Measurements from ENCODE around the gene CACNG1. TPM values are rescaled to one million over a fixed set of nuclear protein-coding genes. Genes with fewer than 3 reads are reported as not detected.

Gene CACNG1
- total and polyA plus RNA-seq, 2 donors (not counting 1 experiment from before 2014, with no cell fraction given): not detected

DNA sequence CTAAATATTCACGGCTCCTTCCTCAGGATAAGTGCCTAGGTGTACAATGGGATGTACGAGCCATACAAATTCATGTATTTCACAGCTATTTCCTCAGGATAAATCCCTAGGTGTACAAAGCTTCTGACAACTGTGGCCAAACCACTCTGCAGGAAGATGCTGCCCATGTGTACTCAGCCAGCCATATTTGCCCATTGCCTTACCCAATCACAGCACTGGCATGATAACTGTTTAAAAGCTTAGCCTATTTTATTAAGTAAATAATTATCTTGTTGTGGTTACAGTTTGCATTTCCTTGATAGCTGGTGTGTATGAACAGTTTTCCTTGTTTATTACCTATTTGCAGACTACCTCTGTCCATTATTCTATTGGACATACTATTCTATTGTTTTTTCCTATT is 35.1 kb downstream of the CACNG1 start:
- no peaks in the 10 kb centered on the region for H3K9me3 ChIP-seq (ENCODE audit: control insufficient read depth, insufficient read depth, low read depth, low read length)
- no peaks in the 10 kb centered on the region for H3K36me3 ChIP-seq (ENCODE audit: control insufficient read depth, insufficient read depth, low read length)
- no peak overlapping the region for H3K4me3 ChIP-seq (replicated peaks in 1 of 4; ENCODE audit: control extremely low read depth in 1 of 4, insufficient read depth in 1 of 4, low read depth in 3 of 4, low read length in 4 of 4)
- H4K20me1 ChIP-seq (ENCODE audit: control insufficient read depth, extremely low read depth, insufficient read depth, low read length): no peaks in the 10 kb centered on the region
- H3K27me3 ChIP-seq (ENCODE audit: control insufficient read depth, insufficient read depth, low read length): no peaks in the 10 kb centered on the region
- H3K27ac ChIP-seq (ENCODE audit: insufficient read depth, low read length): no peak overlapping the region
- TF ChIP-seq, protein P1, sequence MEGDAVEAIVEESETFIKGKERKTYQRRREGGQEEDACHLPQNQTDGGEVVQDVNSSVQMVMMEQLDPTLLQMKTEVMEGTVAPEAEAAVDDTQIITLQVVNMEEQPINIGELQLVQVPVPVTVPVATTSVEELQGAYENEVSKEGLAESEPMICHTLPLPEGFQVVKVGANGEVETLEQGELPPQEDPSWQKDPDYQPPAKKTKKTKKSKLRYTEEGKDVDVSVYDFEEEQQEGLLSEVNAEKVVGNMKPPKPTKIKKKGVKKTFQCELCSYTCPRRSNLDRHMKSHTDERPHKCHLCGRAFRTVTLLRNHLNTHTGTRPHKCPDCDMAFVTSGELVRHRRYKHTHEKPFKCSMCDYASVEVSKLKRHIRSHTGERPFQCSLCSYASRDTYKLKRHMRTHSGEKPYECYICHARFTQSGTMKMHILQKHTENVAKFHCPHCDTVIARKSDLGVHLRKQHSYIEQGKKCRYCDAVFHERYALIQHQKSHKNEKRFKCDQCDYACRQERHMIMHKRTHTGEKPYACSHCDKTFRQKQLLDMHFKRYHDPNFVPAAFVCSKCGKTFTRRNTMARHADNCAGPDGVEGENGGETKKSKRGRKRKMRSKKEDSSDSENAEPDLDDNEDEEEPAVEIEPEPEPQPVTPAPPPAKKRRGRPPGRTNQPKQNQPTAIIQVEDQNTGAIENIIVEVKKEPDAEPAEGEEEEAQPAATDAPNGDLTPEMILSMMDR (conservative IDR thresholded peaks at IDR 0.05 in 1 of 2, IDR thresholded peaks at IDR 0.05 in 1 of 2; ENCODE audit: low read depth in 1 of 2, low read length in 2 of 2): no peak
- H3K4me2 ChIP-seq (ENCODE audit: extremely low read depth, insufficient read depth, low read length): no peak overlapping the region
- no peak for DNase-seq (ENCODE audit: low read depth in 2 of 2)
- H3K79me2 ChIP-seq (ENCODE audit: control insufficient read depth, insufficient read depth, low read length): no peaks in the 10 kb centered on the region
- H3K4me1 ChIP-seq (ENCODE audit: control insufficient read depth, extremely low read depth, insufficient read depth, low read length): no peaks in the 10 kb centered on the region
- H3K9ac ChIP-seq (ENCODE audit: insufficient read depth, low read length): no peak overlapping the region
- no peak overlapping the region for H2AFZ ChIP-seq (ENCODE audit: low read length)

DNA sequence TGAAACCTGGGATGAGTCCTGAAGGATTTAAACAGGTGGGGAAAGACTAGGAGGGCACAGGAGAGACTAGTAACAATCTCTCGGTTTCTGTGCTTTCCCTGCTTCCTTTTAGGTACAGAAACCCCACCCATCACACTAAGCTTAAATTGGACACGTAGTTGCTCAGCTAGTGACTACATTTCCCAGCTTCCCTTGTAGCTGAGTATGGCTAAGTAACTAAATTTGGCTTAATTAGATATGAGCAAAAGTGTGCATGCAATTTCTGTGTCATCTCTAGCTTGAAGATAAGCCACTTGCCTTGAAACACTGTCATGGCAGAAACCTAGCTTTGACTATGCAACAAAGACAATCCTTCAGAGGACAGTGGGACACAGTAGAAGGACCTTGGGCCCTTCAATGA is 36.5 kb downstream of the CACNG1 start:
- Histone ChIP-seq H2AFZ (ENCODE audit: low read length) (no peak overlapping the region), H3K79me2 (ENCODE audit: control insufficient read depth, insufficient read depth, low read length) (no peaks in the 10 kb centered on the region), H3K27me3 (ENCODE audit: control insufficient read depth, insufficient read depth, low read length) (no peaks in the 10 kb centered on the region), H3K36me3 (ENCODE audit: control insufficient read depth, insufficient read depth, low read length) (no peaks in the 10 kb centered on the region), H3K4me2 (ENCODE audit: extremely low read depth, insufficient read depth, low read length) (no peak overlapping the region), H4K20me1 (ENCODE audit: control insufficient read depth, extremely low read depth, insufficient read depth, low read length) (no peaks in the 10 kb centered on the region), H3K4me1 (ENCODE audit: control insufficient read depth, extremely low read depth, insufficient read depth, low read length) (no peaks in the 10 kb centered on the region), H3K9ac (ENCODE audit: insufficient read depth, low read length) (no peak overlapping the region), H3K9me3 (ENCODE audit: control insufficient read depth, insufficient read depth, low read depth, low read length) (no peaks in the 10 kb centered on the region), H3K27ac (ENCODE audit: insufficient read depth, low read length) (no peak overlapping the region), H3K4me3 (replicated peaks in 1 of 4; ENCODE audit: control extremely low read depth in 1 of 4, insufficient read depth in 1 of 4, low read depth in 3 of 4, low read length in 4 of 4) (no peak overlapping the region)
- TF ChIP-seq EZH2 (IDR thresholded peaks at IDR 0.05; ENCODE audit: low read length, missing control alignments): no peak
- TF ChIP-seq, protein P1 (conservative IDR thresholded peaks at IDR 0.05 in 1 of 2, IDR thresholded peaks at IDR 0.05 in 1 of 2; ENCODE audit: low read depth in 1 of 2, low read length in 2 of 2): no peak
- no peak for DNase-seq (ENCODE audit: low read depth in 2 of 2)

DNA sequence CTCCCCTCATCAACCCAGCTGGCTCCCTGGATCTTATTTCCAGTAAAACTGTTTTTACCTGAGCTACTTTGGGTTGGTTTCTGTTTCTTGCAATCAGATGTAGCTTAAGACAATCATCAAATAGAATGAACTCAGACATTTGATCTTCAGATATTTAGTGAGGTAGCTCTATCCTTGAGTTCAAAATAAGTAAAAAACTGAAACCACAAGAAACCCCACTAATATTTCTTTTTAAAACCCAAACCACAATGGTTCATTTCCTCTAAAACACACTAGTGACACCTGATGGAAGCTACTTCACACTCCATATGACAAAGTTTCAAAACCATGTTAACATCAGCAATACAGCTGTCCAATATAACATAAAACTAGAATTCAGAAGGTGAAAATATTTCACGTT is 37.8 kb downstream of the CACNG1 start:
- no peaks in the 10 kb centered on the region for H3K27me3 ChIP-seq (ENCODE audit: control insufficient read depth, insufficient read depth, low read length)
- no peak overlapping the region for H2AFZ ChIP-seq (ENCODE audit: low read length)
- no peaks in the 10 kb centered on the region for H3K4me1 ChIP-seq (ENCODE audit: control insufficient read depth, extremely low read depth, insufficient read depth, low read length)
- no peak overlapping the region for H3K27ac ChIP-seq (ENCODE audit: insufficient read depth, low read length)
- no peak overlapping the region for H3K4me2 ChIP-seq (ENCODE audit: extremely low read depth, insufficient read depth, low read length)
- no peak overlapping the region for H3K4me3 ChIP-seq (replicated peaks in 1 of 4; ENCODE audit: control extremely low read depth in 1 of 4, insufficient read depth in 1 of 4, low read depth in 3 of 4, low read length in 4 of 4)
- no peak overlapping the region for H3K9ac ChIP-seq (ENCODE audit: insufficient read depth, low read length)
- DNase-seq (ENCODE audit: low read depth in 2 of 2): no peak
- TF ChIP-seq EZH2 (IDR thresholded peaks at IDR 0.05; ENCODE audit: low read length, missing control alignments): no peak
- TF ChIP-seq, protein P1 (conservative IDR thresholded peaks at IDR 0.05 in 1 of 2, IDR thresholded peaks at IDR 0.05 in 1 of 2; ENCODE audit: low read depth in 1 of 2, low read length in 2 of 2): no peak
- H4K20me1 ChIP-seq (ENCODE audit: control insufficient read depth, extremely low read depth, insufficient read depth, low read length): no peaks in the 10 kb centered on the region
- H3K9me3 ChIP-seq (ENCODE audit: control insufficient read depth, insufficient read depth, low read depth, low read length): no peaks in the 10 kb centered on the region
- H3K36me3 ChIP-seq (ENCODE audit: control insufficient read depth, insufficient read depth, low read length): no peaks in the 10 kb centered on the region
- H3K79me2 ChIP-seq (ENCODE audit: control insufficient read depth, insufficient read depth, low read length): no peaks in the 10 kb centered on the region

Data from fibroblast of lung (primary cell).